ENCODE results near the gene SAMD14. TPM values are rescaled to one million over a fixed set of nuclear protein-coding genes. Genes with fewer than 3 reads are reported as not detected.

The SAMD14 gene
- total RNA-seq, 1 experiment from 2014 or later = not detected

- DNase-seq (ENCODE audit: extremely low read depth, low read depth) = no peak
Measured at GRCh38 chr17:50165867-50166517, 36.0 kb upstream of the SAMD14 start, which contains the start of gene SGCA. SGCA (plus strand) TSS chr17:50166005; CDS start chr17:50166041, 36 bp downstream.

GRCh38 chr17:50165466-50165865 lies 35.5 kb upstream of the SAMD14 start:
- DNase-seq (ENCODE audit: extremely low read depth, low read depth) = no peak

GRCh38 chr17:50165066-50165465 lies 35.1 kb upstream of the SAMD14 start:
- no peak for DNase-seq (ENCODE audit: extremely low read depth, low read depth)

- no peak for DNase-seq (ENCODE audit: extremely low read depth, low read depth)
Measured at GRCh38 chr17:50164697-50164988, 34.7 kb upstream of the SAMD14 start.

- no peak for DNase-seq (ENCODE audit: extremely low read depth, low read depth)
Measured at GRCh38 chr17:50163843-50164696, 34.1 kb upstream of the SAMD14 start.

- DNase-seq (ENCODE audit: extremely low read depth, low read depth) = no peak
Measured at GRCh38 chr17:50162466-50163254, 32.7 kb upstream of the SAMD14 start.

- no peak for DNase-seq (ENCODE audit: extremely low read depth, low read depth)
Measured at GRCh38 chr17:50161911-50162288, 31.9 kb upstream of the SAMD14 start.

GRCh38 chr17:50161023-50161910 lies 31.3 kb upstream of the SAMD14 start:
- peak; percentile 89 for DNase-seq (ENCODE audit: extremely low read depth, low read depth)

GRCh38 chr17:50157891-50158290 lies 27.9 kb upstream of the SAMD14 start:
- no peak for DNase-seq (ENCODE audit: extremely low read depth, low read depth)

GRCh38 chr17:50155115-50155819 lies 25.3 kb upstream of the SAMD14 start:
- no peak for DNase-seq (ENCODE audit: extremely low read depth, low read depth)

- no peak for DNase-seq (ENCODE audit: extremely low read depth, low read depth)
Measured at GRCh38 chr17:50154604-50155003, 24.6 kb upstream of the SAMD14 start.

GRCh38 chr17:50153650-50154575 lies 24.0 kb upstream of the SAMD14 start:
- DNase-seq (ENCODE audit: extremely low read depth, low read depth) = no peak

- DNase-seq (ENCODE audit: extremely low read depth, low read depth) = no peak
Measured at GRCh38 chr17:50152736-50153135, 22.8 kb upstream of the SAMD14 start.

GRCh38 chr17:50151937-50152547 lies 22.1 kb upstream of the SAMD14 start:
- DNase-seq (ENCODE audit: extremely low read depth, low read depth) = peak; percentile 87

GRCh38 chr17:50151041-50151936 lies 21.3 kb upstream of the SAMD14 start:
- peak; percentile 88 for DNase-seq (ENCODE audit: extremely low read depth, low read depth)

- no peak for DNase-seq (ENCODE audit: extremely low read depth, low read depth)
Measured at GRCh38 chr17:50150354-50151040, 20.5 kb upstream of the SAMD14 start, which contains the start of gene PPP1R9B. PPP1R9B (minus strand) TSS chr17:50150677; CDS start chr17:50150513, 164 bp downstream.
